Stimulated activated CD4-positive, alpha-beta T cell treated with anti-CD3 and anti-CD28 coated beads, Interleukin-12 subunit alpha, Interleukin-12 subunit beta, amount 100 ng/mL, for 48 hours (primary cell): Measurements from ENCODE around the gene PCBP1.
"Not testable (repeated sequence)": the region's sequence is repeated elsewhere in the genome, so short reads cannot be mapped to it uniquely, and the experiment has no call there.

ENCODE experiments used
- DNase-seq, 3 donors: peaks; one replicate each; pipeline ENCODE4 v3.0.0-alpha.2; 2020; ENCODE audit warnings: low read depth in 2 of 3, low spot score in 1 of 3

Gene PCBP1

GRCh38 chr2:70123051-70123828 is 36.0 kb downstream of the PCBP1 start:
- no peak for DNase-seq

DNA sequence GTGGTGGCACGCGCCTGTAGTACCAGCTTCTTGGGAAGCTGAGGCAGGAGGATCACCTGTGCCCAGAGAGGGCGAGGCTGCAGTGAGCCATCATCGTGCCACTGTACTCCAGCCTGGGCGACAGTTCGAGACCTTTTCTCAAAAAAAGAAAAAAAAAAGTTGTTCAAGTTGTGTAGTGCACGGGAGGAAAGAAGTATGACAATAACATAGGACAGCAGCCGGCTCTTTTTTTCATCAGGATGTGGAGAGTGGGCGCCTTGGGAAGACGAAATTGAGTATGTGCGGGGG is 36.5 kb downstream of the PCBP1 start:
- DNase-seq = no peak

DNA sequence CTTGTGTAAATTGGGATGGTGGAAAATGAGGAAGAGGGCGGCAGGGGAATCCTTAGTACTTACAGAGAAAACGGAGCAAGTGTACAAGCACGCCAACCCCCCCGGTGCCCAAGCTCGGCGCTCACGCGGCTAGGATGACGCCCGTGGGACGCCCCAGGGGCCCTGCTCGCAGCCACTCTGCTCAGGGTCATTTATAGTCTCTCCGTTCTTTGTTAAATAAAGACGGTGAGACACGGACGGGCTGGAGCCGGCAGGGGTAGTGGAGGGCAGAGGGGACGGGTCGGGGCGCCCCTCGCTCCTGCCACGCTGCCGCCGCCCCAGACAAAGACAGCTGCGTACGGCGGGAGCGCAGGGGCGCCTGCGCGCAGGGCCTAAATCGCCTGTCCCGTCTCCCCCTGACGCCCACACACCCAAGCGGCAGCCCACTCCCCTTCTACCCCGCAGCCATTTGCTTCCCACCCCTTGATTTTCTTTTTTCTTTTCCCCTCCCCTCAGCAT is 37.8 kb downstream of the PCBP1 start:
- no peak for DNase-seq

GRCh38 chr2:70125498-70125898 is 38.2 kb downstream of the PCBP1 start:
- DNase-seq = no peak

GRCh38 chr2:70126413-70126812 is 39.1 kb downstream of the PCBP1 start:
- no peak for DNase-seq

DNA sequence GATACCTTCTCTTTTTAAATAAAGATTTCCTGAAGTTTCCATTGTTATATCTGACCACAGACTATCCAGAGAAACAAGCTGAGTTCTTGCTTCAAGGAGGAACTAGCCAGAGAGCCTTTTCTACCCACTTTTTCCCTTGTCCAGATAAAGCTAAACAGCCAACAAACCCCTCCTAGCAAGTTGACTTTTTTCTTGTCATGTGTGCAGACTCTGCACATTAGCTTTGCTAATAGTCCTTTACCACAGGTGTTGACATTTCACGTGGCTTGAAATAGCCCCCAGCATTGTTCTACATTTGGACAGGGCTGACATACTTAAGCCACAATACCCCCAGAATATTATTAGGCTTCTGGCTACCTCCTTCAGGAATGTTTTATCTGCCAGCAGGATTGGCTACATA is 40.7 kb downstream of the PCBP1 start:
- DNase-seq = no peak

- not testable (repeated sequence) for DNase-seq
Observed at GRCh38 chr2:70131344-70132143, 44.3 kb downstream of the PCBP1 start.

GRCh38 chr2:70132244-70133126 is 45.2 kb downstream of the PCBP1 start:
- DNase-seq = no peak

GRCh38 chr2:70133127-70133452 is 45.8 kb downstream of the PCBP1 start:
- no peak for DNase-seq

GRCh38 chr2:70133491-70134322 is 46.4 kb downstream of the PCBP1 start:
- DNase-seq = no peak

GRCh38 chr2:70134323-70134983 is 47.2 kb downstream of the PCBP1 start:
- not testable (repeated sequence) for DNase-seq
